GM18520 (cell line): ENCODE data around the gene KCNT2.

Experiments used
- ATAC-seq: cut with Tn5 transposase; IDR thresholded peaks from one replicate; pipeline ENCODE4 v1.9.1; 2021; ENCODE audit not compliant: unreplicated experiment

KCNT2 gene

DNA sequence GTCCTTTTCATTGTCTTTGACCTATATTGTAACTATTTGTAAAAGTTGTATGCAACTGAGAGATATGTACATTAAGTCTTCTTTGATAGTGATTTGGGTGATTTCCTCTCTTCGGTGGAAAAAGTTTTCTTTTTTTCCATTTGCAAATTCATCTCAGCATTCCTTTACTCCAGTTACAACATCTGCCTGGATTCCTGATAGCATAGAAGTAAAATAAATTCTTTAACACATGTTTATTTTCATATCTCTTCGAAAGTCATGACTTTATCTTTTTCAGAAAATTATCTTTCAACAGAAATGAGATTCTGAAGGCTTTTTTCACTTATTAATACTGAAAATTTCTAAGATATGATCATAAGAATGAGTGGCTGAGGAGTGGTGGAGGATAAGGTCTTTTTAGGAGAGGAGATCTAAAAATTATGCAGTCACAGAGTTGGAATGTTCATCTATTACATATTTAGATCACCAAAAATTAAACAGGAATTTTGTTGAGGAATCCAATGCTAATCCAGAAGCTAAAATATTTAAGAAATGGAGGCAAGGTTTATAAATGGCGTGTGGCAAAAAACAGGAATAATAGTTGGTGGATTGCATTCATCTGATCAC, 400.5 kb downstream of the KCNT2 start:
- ATAC-seq = no peak

DNA sequence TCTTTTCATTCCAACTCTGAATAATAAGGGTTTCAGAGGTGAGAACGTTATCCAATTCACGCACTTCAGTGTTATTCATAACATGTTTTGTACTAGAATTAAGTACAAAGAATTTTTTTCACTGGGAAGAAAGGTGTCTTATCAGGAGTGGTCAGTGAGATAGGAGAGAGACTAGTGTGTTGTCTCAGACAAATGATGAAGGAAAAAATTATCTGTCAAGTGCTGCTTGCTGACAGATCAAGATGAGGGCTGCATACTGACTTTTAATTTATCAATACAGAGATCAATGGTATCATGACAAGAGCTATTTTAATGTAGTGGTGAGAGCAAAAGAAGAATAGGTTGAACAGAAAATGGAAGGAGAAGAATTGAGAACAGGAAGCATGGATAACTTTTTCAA, 402.4 kb downstream of the KCNT2 start:
- ATAC-seq = no peak

DNA sequence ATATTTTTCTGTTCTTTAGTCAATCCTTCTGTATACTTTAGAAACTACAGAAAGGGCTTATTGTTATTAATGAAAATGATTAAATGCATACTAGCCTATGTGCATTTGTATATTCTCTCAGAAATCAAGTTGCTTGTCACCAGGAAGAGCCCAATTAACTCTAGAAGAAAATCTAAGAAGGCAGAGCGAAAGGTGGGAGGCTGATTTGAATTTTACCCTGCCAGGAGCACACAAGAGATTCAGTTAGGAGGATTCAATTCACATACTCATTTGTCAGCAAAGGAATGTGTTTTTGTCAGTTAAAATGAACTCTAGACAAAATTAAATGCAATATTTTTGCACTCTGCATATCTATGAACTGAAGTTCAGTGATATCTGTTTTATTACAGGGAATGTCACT, 411.8 kb downstream of the KCNT2 start:
- no peak for ATAC-seq

DNA sequence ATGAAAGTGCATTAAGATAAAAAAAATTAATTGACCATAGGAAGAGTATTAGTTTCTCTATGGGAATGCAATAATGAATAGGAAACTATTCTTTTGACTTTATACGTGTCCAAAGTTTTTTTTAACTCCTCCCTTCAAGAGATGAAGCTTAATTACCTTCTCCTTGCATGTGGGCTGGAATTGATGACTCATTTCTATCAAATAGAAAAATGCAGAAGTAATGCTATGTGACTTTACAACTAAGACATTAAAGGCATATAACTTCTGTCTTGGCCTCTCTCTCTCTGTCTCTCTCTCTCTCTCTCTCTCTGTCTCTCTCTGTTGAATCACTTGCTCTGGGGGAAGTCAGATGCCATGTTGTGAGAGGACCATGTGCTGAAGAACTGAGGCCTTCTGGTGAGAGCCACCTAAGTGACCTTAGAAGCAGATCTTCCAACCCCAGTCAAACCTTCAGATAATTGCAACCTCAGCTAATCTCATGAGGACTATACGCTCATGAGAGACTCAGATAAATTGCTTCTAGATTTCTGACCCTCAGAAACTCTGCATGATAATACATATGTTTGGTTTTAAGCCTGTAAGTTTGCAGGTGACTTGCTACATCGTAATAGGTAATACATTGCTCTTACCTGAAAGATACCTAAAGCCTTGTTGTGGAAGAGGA, 414.2 kb downstream of the KCNT2 start:
- ATAC-seq = no peak

DNA sequence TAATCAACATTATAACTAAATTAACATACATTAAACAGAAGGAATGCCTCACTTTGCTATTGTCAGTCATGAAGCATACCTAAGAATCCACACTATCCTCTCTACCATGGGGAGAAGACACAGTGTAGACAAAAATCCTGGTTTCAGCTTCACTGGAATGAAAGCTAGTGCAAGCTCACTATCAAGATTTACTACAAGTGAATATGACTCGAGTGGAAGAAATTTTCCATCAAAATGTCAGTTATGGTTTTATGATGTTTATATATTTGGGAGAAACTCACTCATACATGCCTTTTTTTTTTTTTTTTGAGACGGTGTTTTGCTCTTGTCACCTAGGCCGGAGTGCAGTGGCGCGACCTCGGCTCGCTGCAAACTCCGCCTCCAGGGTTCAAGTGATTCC, 424.3 kb downstream of the KCNT2 start:
- no peak for ATAC-seq

DNA sequence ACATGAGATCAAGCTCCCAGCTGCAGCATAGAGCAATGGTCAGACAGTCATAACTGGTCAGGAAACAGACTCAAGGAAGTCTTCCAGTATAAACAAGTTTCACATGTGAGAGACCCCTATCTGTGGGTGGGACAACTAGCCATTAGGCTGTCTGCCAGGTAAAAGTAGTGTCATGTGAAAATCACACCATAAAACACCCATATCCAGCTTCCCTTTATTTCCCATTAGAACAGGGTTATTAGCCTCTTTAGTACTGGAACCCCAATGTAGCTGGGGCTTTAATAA, 426.7 kb downstream of the KCNT2 start:
- no peak for ATAC-seq

DNA sequence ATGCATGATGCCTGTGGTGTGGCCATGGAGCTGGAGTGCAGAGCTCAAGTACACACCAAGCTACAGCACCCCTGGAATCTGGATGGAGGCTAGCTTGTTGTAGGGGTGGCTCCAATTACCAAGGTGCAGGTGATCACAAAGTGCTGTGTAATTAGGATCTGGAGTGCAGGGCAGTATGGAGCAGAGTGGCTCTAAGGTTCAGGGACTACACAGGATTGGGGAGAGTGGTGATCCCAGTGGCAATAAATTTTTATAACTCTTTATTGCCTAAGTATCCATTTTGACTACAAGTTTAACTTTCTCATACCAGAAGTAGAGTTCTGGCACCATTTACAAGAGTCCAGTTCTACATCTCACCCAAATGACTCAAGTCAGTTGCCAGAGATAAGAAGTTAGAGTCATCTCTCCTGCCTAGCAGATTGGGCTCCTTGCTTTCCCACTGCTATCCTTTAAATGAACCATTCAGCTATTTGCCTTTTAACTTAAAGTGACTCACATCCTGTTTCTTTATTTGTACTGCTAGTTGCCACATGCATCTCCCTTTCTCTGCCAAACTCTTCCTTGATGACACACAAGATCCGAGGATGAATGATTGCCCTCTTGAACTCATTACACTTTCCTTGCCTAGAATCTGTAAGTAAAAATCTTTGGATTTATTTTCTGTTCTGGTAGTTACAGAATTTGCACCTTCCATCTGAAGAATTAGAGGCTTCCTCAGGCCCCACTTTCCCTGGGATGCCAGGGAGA, 427.2 kb downstream of the KCNT2 start:
- ATAC-seq = no peak

DNA sequence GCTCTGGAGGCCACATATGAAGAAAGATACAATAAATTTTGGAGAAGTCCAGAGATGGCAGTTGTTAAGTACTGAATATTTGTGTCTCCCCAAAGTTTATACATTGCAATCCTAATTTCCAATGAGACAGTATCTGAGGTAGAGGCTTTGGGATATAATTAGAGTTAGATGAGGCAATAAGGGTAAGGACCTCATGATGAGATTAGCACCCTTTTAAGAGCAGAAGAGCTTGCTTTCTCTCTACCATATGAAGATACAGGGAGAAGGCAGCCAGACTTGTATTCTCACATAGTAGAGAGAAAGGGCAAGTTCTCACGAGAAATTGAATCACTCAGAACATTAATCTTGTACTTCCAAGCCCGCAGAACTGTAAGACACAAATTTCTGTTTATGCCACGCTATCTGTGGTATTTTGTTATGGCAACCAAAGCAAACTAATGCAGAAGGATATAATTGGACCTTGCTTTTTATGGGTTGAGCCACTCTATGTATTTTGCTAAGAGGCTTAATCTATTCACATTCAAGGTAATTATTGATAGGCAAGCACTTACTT, 430.1 kb downstream of the KCNT2 start:
- no peak for ATAC-seq
